Immature natural killer cell (primary cell): Measurements from ENCODE around the gene PAPPA. TPM values are rescaled to one million over a fixed set of nuclear protein-coding genes. Genes with fewer than 3 reads are reported as not detected.

ENCODE experiments used
- DNase-seq, 3 donors: peaks; one replicate each; pipeline ENCODE4 v3.0.0; 2022; ENCODE audit warnings: mixed read lengths in 1 of 3
- H3K27ac Mint-ChIP-seq, 6 donors: one replicate each; pipeline ENCODE4 v1.8.0; 2020; ENCODE audit warnings: mixed read lengths in 6 of 6, mild to moderate bottlenecking in 5 of 6, inconsistent platforms in 4 of 6, moderate library complexity in 3 of 6
- H3K27me3 Mint-ChIP-seq, 3 donors: one replicate each; pipeline ENCODE4 v1.8.0; 2020 to 2021; ENCODE audit warnings: low read depth in 3 of 3, mild to moderate bottlenecking in 3 of 3, mixed read lengths in 3 of 3, moderate library complexity in 3 of 3, inconsistent platforms in 1 of 3
- H3K36me3 Mint-ChIP-seq, 3 donors: one replicate each; pipeline ENCODE4 v1.8.0; 2020; ENCODE audit warnings: mixed read lengths in 3 of 3, inconsistent platforms in 2 of 3, mild to moderate bottlenecking in 2 of 3
- H3K4me1 Mint-ChIP-seq, 2 donors: one replicate each; pipeline ENCODE4 v1.8.0; 2020; ENCODE audit warnings: inconsistent platforms in 2 of 2, mild to moderate bottlenecking in 2 of 2, mixed read lengths in 2 of 2, moderate library complexity in 1 of 2
- H3K4me3 Mint-ChIP-seq, 5 donors: one replicate each; pipeline ENCODE4 v1.8.0; 2020; ENCODE audit warnings: mild to moderate bottlenecking in 5 of 5, mixed read lengths in 5 of 5, inconsistent platforms in 3 of 5, moderate library complexity in 3 of 5
- H3K9me3 Mint-ChIP-seq, 6 donors: one replicate each; pipeline ENCODE4 v1.8.0; 2020; ENCODE audit warnings: mild to moderate bottlenecking in 6 of 6, mixed read lengths in 6 of 6, inconsistent platforms in 4 of 6, moderate library complexity in 3 of 6
- polyA plus RNA-seq, 3 donors: library from polyadenylated mRNA; unstranded; fragments of 300-500 nt; fragmentation: Illumina TruSeq; gene quantifications; one replicate each; pipeline ENCODE4 v1.2.3, GENCODE V29; 2021

The PAPPA gene
- polyA plus RNA-seq, 3 donors from 2014 or later, result not detected

GRCh38 chr9:116202219-116202912, 48.8 kb downstream of the PAPPA start:
- H3K27me3 Mint-ChIP-seq, result no peaks in the 10 kb centered on the region

GRCh38 chr9:116204252-116204882, 50.8 kb downstream of the PAPPA start:
- no peak for DNase-seq
- no peaks in the 10 kb centered on the region for H3K4me1 Mint-ChIP-seq
- H3K4me3 Mint-ChIP-seq, result no peak overlapping the region
- H3K36me3 Mint-ChIP-seq, result no peaks in the 10 kb centered on the region
- H3K9me3 Mint-ChIP-seq, result peaks cover 4 to 20% (median 5%) of the 10 kb centered on the region in 6 donors
- H3K27me3 Mint-ChIP-seq, result peaks cover 0 to 1% (median 0%) of the 10 kb centered on the region in 3 donors
- H3K27ac Mint-ChIP-seq, result no peak overlapping the region

More at GRCh38 chr9:116202219-116202912, 48.8 kb downstream of the PAPPA start:
- no peak for DNase-seq
- Mint-ChIP-seq H3K4me1 (no peaks in the 10 kb centered on the region), H3K9me3 (peaks cover 4 to 19% (median 6%) of the 10 kb centered on the region in 6 donors), H3K27ac (no peak overlapping the region), H3K36me3 (no peaks in the 10 kb centered on the region), H3K4me3 (no peak overlapping the region)

- Mint-ChIP-seq H3K27me3 (peaks cover 0 to 1% (median 0%) of the 10 kb centered on the region in 3 donors), H3K4me3 (no peak overlapping the region)
Measured at GRCh38 chr9:116207371-116208111, 54.0 kb downstream of the PAPPA start.

GRCh38 chr9:116208417-116209232, 55.0 kb downstream of the PAPPA start:
- Mint-ChIP-seq H3K27me3 (peaks cover 0 to 1% (median 0%) of the 10 kb centered on the region in 3 donors), H3K4me1 (no peaks in the 10 kb centered on the region), H3K4me3 (no peak overlapping the region), H3K27ac (no peak overlapping the region), H3K36me3 (no peaks in the 10 kb centered on the region), H3K9me3 (peaks cover 0 to 14% (median 1%) of the 10 kb centered on the region in 6 donors)
- DNase-seq, result no peak

More at GRCh38 chr9:116207371-116208111, 54.0 kb downstream of the PAPPA start:
- Mint-ChIP-seq H3K9me3 (peaks cover 0 to 17% (median 3%) of the 10 kb centered on the region in 6 donors), H3K36me3 (no peaks in the 10 kb centered on the region), H3K4me1 (no peaks in the 10 kb centered on the region), H3K27ac (no peak overlapping the region)
- DNase-seq, result no peak

- Mint-ChIP-seq H3K36me3 (no peaks in the 10 kb centered on the region), H3K9me3 (peaks cover 0 to 12% (median 1%) of the 10 kb centered on the region in 6 donors), H3K4me3 (no peak overlapping the region), H3K27ac (no peak overlapping the region), H3K27me3 (peaks cover 0 to 1% (median 0%) of the 10 kb centered on the region in 3 donors), H3K4me1 (no peaks in the 10 kb centered on the region)
- DNase-seq, result no peak
Measured at GRCh38 chr9:116209414-116210116, 56.0 kb downstream of the PAPPA start.

GRCh38 chr9:116212986-116213692, 59.5 kb downstream of the PAPPA start:
- H3K4me3 Mint-ChIP-seq, result no peak overlapping the region
- no peak overlapping the region for H3K27ac Mint-ChIP-seq
- DNase-seq, result no peak
- peaks cover 0 to 1% (median 1%) of the 10 kb centered on the region in 3 donors for H3K27me3 Mint-ChIP-seq
- H3K9me3 Mint-ChIP-seq, result peaks cover 0 to 8% (median 2%) of the 10 kb centered on the region in 6 donors
- H3K36me3 Mint-ChIP-seq, result no peaks in the 10 kb centered on the region
- H3K4me1 Mint-ChIP-seq, result no peaks in the 10 kb centered on the region

- Mint-ChIP-seq H3K27ac (no peak overlapping the region), H3K4me1 (no peaks in the 10 kb centered on the region), H3K9me3 (peaks cover 0 to 6% (median 2%) of the 10 kb centered on the region in 6 donors), H3K4me3 (no peak overlapping the region), H3K27me3 (peaks cover 0 to 1% (median 1%) of the 10 kb centered on the region in 3 donors), H3K36me3 (no peaks in the 10 kb centered on the region)
- no peak for DNase-seq
Measured at GRCh38 chr9:116213693-116214047, 60.1 kb downstream of the PAPPA start.

GRCh38 chr9:116218399-116218798, 64.8 kb downstream of the PAPPA start:
- no peaks in the 10 kb centered on the region for H3K4me1 Mint-ChIP-seq
- DNase-seq, result no peak
- peaks cover 0 to 1% (median 0%) of the 10 kb centered on the region in 3 donors for H3K27me3 Mint-ChIP-seq
- H3K4me3 Mint-ChIP-seq, result no peak overlapping the region
- no peaks in the 10 kb centered on the region for H3K36me3 Mint-ChIP-seq
- H3K9me3 Mint-ChIP-seq, result peaks cover 2 to 20% (median 7%) of the 10 kb centered on the region in 6 donors
- H3K27ac Mint-ChIP-seq, result no peak overlapping the region

- Mint-ChIP-seq H3K27me3 (peaks cover 0 to 1% (median 0%) of the 10 kb centered on the region in 3 donors), H3K27ac (no peak overlapping the region), H3K4me3 (no peak overlapping the region), H3K9me3 (peaks cover 2 to 27% (median 8%) of the 10 kb centered on the region in 6 donors), H3K36me3 (peaks cover 0 to under 1% (median 0%) of the 10 kb centered on the region in 3 donors), H3K4me1 (no peaks in the 10 kb centered on the region)
- DNase-seq, result no peak
Measured at GRCh38 chr9:116219686-116220085, 66.1 kb downstream of the PAPPA start.

GRCh38 chr9:116223926-116224325, 70.3 kb downstream of the PAPPA start:
- Mint-ChIP-seq H3K4me3 (no peak overlapping the region), H3K27ac (no peak overlapping the region), H3K36me3 (peaks cover 0 to 3% (median 0%) of the 10 kb centered on the region in 3 donors)

GRCh38 chr9:116230051-116230632, 76.6 kb downstream of the PAPPA start:
- no peaks in the 10 kb centered on the region for H3K36me3 Mint-ChIP-seq

More at GRCh38 chr9:116223926-116224325, 70.3 kb downstream of the PAPPA start:
- no peak for DNase-seq
- Mint-ChIP-seq H3K4me1 (no peaks in the 10 kb centered on the region), H3K27me3 (no peaks in the 10 kb centered on the region), H3K9me3 (peaks cover 2 to 30% (median 9%) of the 10 kb centered on the region in 6 donors)

More at GRCh38 chr9:116230051-116230632, 76.6 kb downstream of the PAPPA start:
- Mint-ChIP-seq H3K9me3 (peaks cover 0 to 29% (median 4%) of the 10 kb centered on the region in 6 donors), H3K4me1 (no peaks in the 10 kb centered on the region), H3K4me3 (no peak overlapping the region), H3K27ac (no peak overlapping the region), H3K27me3 (no peaks in the 10 kb centered on the region)
- DNase-seq, result no peak
